HFFc6 (cell line): ENCODE measurements around the gene ZDHHC11. TPM values are rescaled to one million over a fixed set of nuclear protein-coding genes. Genes with fewer than 3 reads are reported as not detected.
"Not testable (repeated sequence)": the region's sequence is repeated elsewhere in the genome, so short reads cannot be mapped to it uniquely, and the experiment has no call there.

Experiments
- DNase-seq: peaks from one replicate; pipeline ENCODE4 v3.0.0-alpha.2; 2018
- H3K27ac Mint-ChIP-seq: 2 replicates; pipeline ENCODE4 v1.8.0; 2020; ENCODE audit warnings: mild to moderate bottlenecking, mixed read lengths
- H3K27me3 Mint-ChIP-seq: 2 replicates; pipeline ENCODE4 v1.8.0; 2021; ENCODE audit warnings: mild to moderate bottlenecking, moderate library complexity, mixed read lengths; ENCODE audit not compliant: insufficient read depth
- H3K36me3 Mint-ChIP-seq: 2 replicates; pipeline ENCODE4 v1.8.0; 2021; ENCODE audit warnings: low read depth, mixed read lengths
- H3K4me1 Mint-ChIP-seq: 2 replicates; pipeline ENCODE4 v1.8.0; 2020; ENCODE audit warnings: low read depth, mixed read lengths
- H3K4me3 Mint-ChIP-seq: 2 replicates; pipeline ENCODE4 v1.8.0; 2020; ENCODE audit warnings: mild to moderate bottlenecking, moderate library complexity, mixed read lengths
- H3K9me3 Mint-ChIP-seq: 2 replicates; pipeline ENCODE4 v1.8.0; 2020; ENCODE audit warnings: mild to moderate bottlenecking, mixed read lengths
- CTCF ChIP-seq: fragments of 200-600 bp; sonication (generic); IDR thresholded peaks from 2 replicates; pipeline ENCODE4 v1.5.0; 2021; ENCODE audit warnings: antibody characterized with exemption, mild to moderate bottlenecking
- total RNA-seq, 6 experiments: library from RNA; stranded (reverse); fragmentation: NEBNext Ultra II Directional; extraction: Animal tissue kit (Norgen Biotek cat#: 25700); gene quantifications; 2 replicates in 1 of 6; 3 replicates in 5 of 6; pipeline ENCODE4 v1.2.3, GENCODE V29; 2021

The ZDHHC11 gene
- total RNA-seq, 6 experiments from 2014 or later: 1.3 to 4.2 (median 1.8) TPM

- H3K27me3 Mint-ChIP-seq: peaks cover 6% of the 10 kb centered on the region; the same call in 1 of the 2 replicates
- H3K36me3 Mint-ChIP-seq: no peaks in the 10 kb centered on the region
- no peaks in the 10 kb centered on the region for H3K9me3 Mint-ChIP-seq
- no peak overlapping the region for H3K4me3 Mint-ChIP-seq
- H3K4me1 Mint-ChIP-seq: no peaks in the 10 kb centered on the region
- TF ChIP-seq CTCF: no peak
- no peak overlapping the region for H3K27ac Mint-ChIP-seq
- DNase-seq: no peak
Measured at GRCh38 chr5:751496-751895, 99.3 kb downstream of the ZDHHC11 start.

- H3K4me1 Mint-ChIP-seq, H3K36me3 Mint-ChIP-seq, H3K9me3 Mint-ChIP-seq, H3K4me3 Mint-ChIP-seq, DNase-seq, H3K27ac Mint-ChIP-seq, H3K27me3 Mint-ChIP-seq: not testable (repeated sequence)
Measured at GRCh38 chr5:750226-750625, 100.6 kb downstream of the ZDHHC11 start.

- no peaks in the 10 kb centered on the region for H3K36me3 Mint-ChIP-seq
- H3K4me3 Mint-ChIP-seq: no peak overlapping the region
- no peaks in the 10 kb centered on the region for H3K4me1 Mint-ChIP-seq
- no peak overlapping the region for H3K27ac Mint-ChIP-seq
- H3K27me3 Mint-ChIP-seq: peaks cover 9% of the 10 kb centered on the region
- DNase-seq: no peak
- no peaks in the 10 kb centered on the region for H3K9me3 Mint-ChIP-seq
- no peak for TF ChIP-seq CTCF
Measured at GRCh38 chr5:749101-749670, 101.6 kb downstream of the ZDHHC11 start.

- H3K27ac Mint-ChIP-seq, DNase-seq, H3K36me3 Mint-ChIP-seq, H3K9me3 Mint-ChIP-seq, H3K27me3 Mint-ChIP-seq, H3K4me1 Mint-ChIP-seq, H3K4me3 Mint-ChIP-seq: not testable (repeated sequence)
Measured at GRCh38 chr5:748011-748980, 102.5 kb downstream of the ZDHHC11 start.

- not testable (repeated sequence) for H3K4me1 Mint-ChIP-seq, H3K9me3 Mint-ChIP-seq, H3K36me3 Mint-ChIP-seq
Measured at GRCh38 chr5:747303-747844, 103.4 kb downstream of the ZDHHC11 start.

GRCh38 chr5:746258-746761 lies 104.5 kb downstream of the ZDHHC11 start:
- no peak for TF ChIP-seq CTCF

More at GRCh38 chr5:747303-747844, 103.4 kb downstream of the ZDHHC11 start:
- H3K4me3 Mint-ChIP-seq, DNase-seq, H3K27ac Mint-ChIP-seq: not testable (repeated sequence)
- H3K27me3 Mint-ChIP-seq: peaks cover 10% of the 10 kb centered on the region

More at GRCh38 chr5:746258-746761, 104.5 kb downstream of the ZDHHC11 start:
- no peak overlapping the region for H3K27ac Mint-ChIP-seq
- no peaks in the 10 kb centered on the region for H3K4me1 Mint-ChIP-seq
- H3K27me3 Mint-ChIP-seq: peaks cover 14% of the 10 kb centered on the region
- no peaks in the 10 kb centered on the region for H3K36me3 Mint-ChIP-seq
- no peak for DNase-seq
- no peaks in the 10 kb centered on the region for H3K9me3 Mint-ChIP-seq
- H3K4me3 Mint-ChIP-seq: no peak overlapping the region

Other genes starting within 250 kb of the ZDHHC11 start
- 1 to 10 TPM; 2.9 to 5.0 (median 4.0) TPM for gene CEP72, start 238.6 kb downstream of the ZDHHC11 start, total RNA-seq
- under 1 TPM; 0.19 to 0.43 (median 0.30) TPM for gene TPPP, start 157.6 kb downstream of the ZDHHC11 start, total RNA-seq
- gene ZDHHC11B, start 66.3 kb downstream of the ZDHHC11 start, total RNA-seq: under 1 TPM in 2 of 6 experiments, not detected in 4; 0.17 to 0.19 TPM
- gene BRD9, start 41.8 kb upstream of the ZDHHC11 start, total RNA-seq: 10 to 100 TPM; 28.0 to 31.5 (median 31.0) TPM
- 10 to 100 TPM; 16.5 to 40.4 (median 35.8) TPM for gene TRIP13, start 41.9 kb upstream of the ZDHHC11 start, total RNA-seq
- gene NKD2, start 157.8 kb upstream of the ZDHHC11 start, total RNA-seq: not detected